A673 (cell line): Measurements from ENCODE around the gene CHKB. TPM values are rescaled to one million over a fixed set of nuclear protein-coding genes. Genes with fewer than 3 reads are reported as not detected.

Experiments
- BruUV-seq: library from RNA; stranded (reverse); fragments of 400-500 nt; replicated peaks from 2 replicates; lab custom pipeline; 2021; lab: Mats Ljungman, UMichigan
- CTCF ChIA-PET: fragments of 300-600 bp; sonication (Branson Sonifier 250); formaldehyde crosslinking; loops from one replicate; lab custom pipeline; 2022; ENCODE audit warnings: antibody characterized with exemption; lab: Charles Lee
- POLR2A ChIA-PET: fragments of 300-600 bp; sonication (Branson Sonifier 250); formaldehyde crosslinking; loops from one replicate; lab custom pipeline; 2022; ENCODE audit warnings: antibody characterized with exemption; ENCODE audit not compliant: low non-redundant PET; lab: Charles Lee
- DNase-seq: peaks from one replicate; pipeline ENCODE4 v3.0.0-alpha.2; 2015; ENCODE audit warnings: low spot score
- H3K27ac ChIP-seq: fragments of 200-600 bp; sonication (generic); 2 replicates; pipeline ENCODE4 v1.5.1; 2016; ENCODE audit warnings: mixed run types, low read depth, mild to moderate bottlenecking, mixed read lengths, antibody characterized with exemption, low read length; ENCODE audit not compliant: poor library complexity, severe bottlenecking
- H3K27me3 ChIP-seq: fragments of 200-600 bp; sonication (generic); replicated peaks from 2 replicates; pipeline ENCODE4 v1.6.1; 2017; ENCODE audit warnings: mixed run types, low read depth, mild to moderate bottlenecking, mixed read lengths, antibody characterized with exemption, low read length; ENCODE audit not compliant: insufficient read depth, poor library complexity
- H3K36me3 ChIP-seq: fragments of 200-600 bp; sonication (generic); 2 replicates; pipeline ENCODE4 v1.6.1; 2016; ENCODE audit warnings: mixed run types, mild to moderate bottlenecking, mixed read lengths, antibody characterized with exemption, low read length; ENCODE audit not compliant: insufficient read depth, poor library complexity, severe bottlenecking
- H3K4me1 ChIP-seq: fragments of 200-600 bp; sonication (generic); 2 replicates; pipeline ENCODE4 v1.6.1; 2017; ENCODE audit warnings: mixed run types, mild to moderate bottlenecking, mixed read lengths, antibody characterized with exemption, low read length; ENCODE audit not compliant: insufficient read depth, poor library complexity, severe bottlenecking
- H3K4me3 ChIP-seq: fragments of 200-600 bp; sonication (generic); 2 replicates; pipeline ENCODE4 v1.5.1; 2016; ENCODE audit warnings: low read depth, mixed run types, mild to moderate bottlenecking, mixed read lengths, low read length; ENCODE audit not compliant: poor library complexity, severe bottlenecking
- H3K9me3 ChIP-seq: fragments of 200-600 bp; sonication (generic); 2 replicates; pipeline ENCODE4 v1.6.1; 2016; ENCODE audit warnings: mixed run types, low read depth, mild to moderate bottlenecking, mixed read lengths, antibody characterized with exemption, low read length; ENCODE audit not compliant: poor library complexity, severe bottlenecking
- EZH2 ChIP-seq: fragments of 200-600 bp; sonication (generic); IDR thresholded peaks from 2 replicates; pipeline ENCODE4 v1.6.1; 2017; ENCODE audit warnings: borderline replicate concordance, low read depth, mild to moderate bottlenecking, mixed read lengths, antibody characterized with exemption, low read length; ENCODE audit not compliant: poor library complexity, severe bottlenecking
- intact Hi-C: fragments of 100-400 bp; cut with micrococcal nuclease; formaldehyde crosslinking; loops from one replicate; pipeline ENCODE4 v1.10.0; 2022; ENCODE audit not compliant: unreplicated experiment
- total RNA-seq: library from RNA; stranded (reverse); gene quantifications from 2 replicates; pipeline ENCODE4 v1.2.3, GENCODE V29; 2021
- TF ChIP-seq, protein P1 (sequence below): fragments of 300-800, 200-600 bp; sonication (generic); conservative IDR thresholded peaks from 2 replicates; pipeline ENCODE4 v1.5.1; 2017; ENCODE audit warnings: low read depth, mild to moderate bottlenecking, antibody characterized with exemption, low read length, moderate library complexity, mixed read lengths

CHKB gene
- total RNA-seq, 1 experiment from 2014 or later = 47.6 TPM

DNA sequence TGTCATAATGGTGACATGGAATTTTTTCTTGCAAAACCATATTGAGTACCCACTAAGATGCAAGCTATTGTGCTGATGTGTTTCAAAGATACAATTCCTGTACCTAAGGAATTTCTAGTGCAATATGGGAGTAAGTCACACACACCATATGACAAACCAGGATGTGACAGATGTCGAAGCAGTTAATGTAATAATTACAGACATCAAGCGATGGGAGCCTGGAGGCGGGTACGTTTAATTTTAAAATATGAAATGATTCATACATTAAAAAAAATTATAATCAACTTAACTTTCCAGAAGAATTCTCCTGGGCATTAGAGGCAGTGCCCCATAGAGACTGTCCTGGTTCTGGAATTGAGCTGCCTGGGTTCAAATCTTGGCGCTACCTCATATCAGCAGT is 25.9 kb downstream of the CHKB start:
- no peak for DNase-seq
- no peaks in the 10 kb centered on the region for H3K4me1 ChIP-seq
- H3K4me3 ChIP-seq = no peak overlapping the region
- no TSS peak for BruUV-seq
- H3K36me3 ChIP-seq = no peaks in the 10 kb centered on the region
- POLR2A ChIA-PET = no interaction called here
- no peaks in the 10 kb centered on the region for H3K9me3 ChIP-seq
- TF ChIP-seq EZH2 = no peak
- TF ChIP-seq, protein P1, sequence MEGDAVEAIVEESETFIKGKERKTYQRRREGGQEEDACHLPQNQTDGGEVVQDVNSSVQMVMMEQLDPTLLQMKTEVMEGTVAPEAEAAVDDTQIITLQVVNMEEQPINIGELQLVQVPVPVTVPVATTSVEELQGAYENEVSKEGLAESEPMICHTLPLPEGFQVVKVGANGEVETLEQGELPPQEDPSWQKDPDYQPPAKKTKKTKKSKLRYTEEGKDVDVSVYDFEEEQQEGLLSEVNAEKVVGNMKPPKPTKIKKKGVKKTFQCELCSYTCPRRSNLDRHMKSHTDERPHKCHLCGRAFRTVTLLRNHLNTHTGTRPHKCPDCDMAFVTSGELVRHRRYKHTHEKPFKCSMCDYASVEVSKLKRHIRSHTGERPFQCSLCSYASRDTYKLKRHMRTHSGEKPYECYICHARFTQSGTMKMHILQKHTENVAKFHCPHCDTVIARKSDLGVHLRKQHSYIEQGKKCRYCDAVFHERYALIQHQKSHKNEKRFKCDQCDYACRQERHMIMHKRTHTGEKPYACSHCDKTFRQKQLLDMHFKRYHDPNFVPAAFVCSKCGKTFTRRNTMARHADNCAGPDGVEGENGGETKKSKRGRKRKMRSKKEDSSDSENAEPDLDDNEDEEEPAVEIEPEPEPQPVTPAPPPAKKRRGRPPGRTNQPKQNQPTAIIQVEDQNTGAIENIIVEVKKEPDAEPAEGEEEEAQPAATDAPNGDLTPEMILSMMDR = no peak
- CTCF ChIA-PET = no interaction called here
- no peaks in the 10 kb centered on the region for H3K27me3 ChIP-seq
- no peak overlapping the region for H3K27ac ChIP-seq
- intact Hi-C loops = no loop called here

DNA sequence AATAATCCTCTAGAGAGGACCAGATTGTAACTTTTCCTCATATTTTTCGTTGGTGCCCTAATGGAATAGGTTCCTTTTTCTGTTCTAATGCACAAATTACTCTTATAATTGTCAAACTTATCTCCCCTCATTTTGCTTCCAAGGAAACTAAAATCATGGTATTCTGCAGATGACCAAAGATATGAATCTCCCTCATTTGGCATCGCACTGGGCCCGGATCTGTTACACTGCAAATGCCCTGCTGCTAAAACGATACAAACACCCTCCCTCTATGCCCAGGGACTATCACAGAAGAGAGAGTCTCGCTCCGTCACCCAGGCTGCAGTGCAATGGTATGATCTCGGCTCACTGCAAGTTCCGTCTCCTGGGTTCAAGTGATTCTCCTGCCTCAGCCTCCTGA is 29.3 kb downstream of the CHKB start:
- Histone ChIP-seq H3K27me3 (no peaks in the 10 kb centered on the region), H3K9me3 (no peaks in the 10 kb centered on the region), H3K4me1 (no peaks in the 10 kb centered on the region), H3K4me3 (no peak overlapping the region), H3K36me3 (no peaks in the 10 kb centered on the region), H3K27ac (no peak overlapping the region)
- no peak for DNase-seq
- CTCF ChIA-PET = no interaction called here
- BruUV-seq = no TSS peak
- TF ChIP-seq EZH2 = no peak
- TF ChIP-seq, protein P1 = no peak
- intact Hi-C loops = no loop called here
- POLR2A ChIA-PET = no interaction called here

DNA sequence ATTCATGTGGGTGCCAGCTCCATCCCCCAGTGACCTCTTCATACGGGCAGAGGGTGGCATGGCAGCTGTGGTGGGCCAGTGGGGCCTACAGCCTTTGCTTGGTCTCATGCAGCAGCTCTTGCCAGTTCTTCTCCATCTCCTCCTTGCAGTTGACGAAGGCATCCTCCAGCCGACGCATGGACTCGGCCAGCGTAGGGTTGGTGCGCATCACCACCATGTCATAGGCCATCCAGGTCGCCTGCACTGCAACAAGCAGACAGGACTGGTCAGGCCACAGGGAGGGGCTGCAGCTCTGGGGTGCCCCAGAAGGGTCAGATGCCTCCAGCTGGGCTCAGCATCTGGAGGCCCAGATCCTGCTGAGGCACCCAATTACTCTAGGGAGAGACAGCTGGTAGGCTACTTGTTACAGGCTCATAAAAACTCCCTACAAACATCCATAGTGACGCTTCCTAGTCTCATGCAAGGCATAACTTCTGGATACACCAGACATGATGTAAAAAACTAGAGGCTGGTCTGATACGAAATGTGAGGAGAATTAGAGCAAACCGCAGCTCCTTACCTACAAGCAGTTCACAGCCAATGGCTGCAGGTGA is 31.4 kb downstream of the CHKB start:
- no peaks in the 10 kb centered on the region for H3K4me1 ChIP-seq
- no peak for TF ChIP-seq EZH2
- TF ChIP-seq, protein P1 = no peak
- no peak overlapping the region for H3K4me3 ChIP-seq
- H3K9me3 ChIP-seq = no peaks in the 10 kb centered on the region
- ChIA-PET POLR2A (interaction anchor here (0.6 kb wide), 1 partner anchor 26 kb away, joined by 4 read pairs; the partner anchor contains the start of gene SCO2), CTCF (no interaction called here)
- DNase-seq = no peak
- no TSS peak for BruUV-seq
- no peaks in the 10 kb centered on the region for H3K27me3 ChIP-seq
- intact Hi-C loops = no loop called here
- H3K36me3 ChIP-seq = no peaks in the 10 kb centered on the region
- H3K27ac ChIP-seq = no peak overlapping the region
